ENCODE measurements around the gene MIPOL1.

MIPOL1 gene

DNA sequence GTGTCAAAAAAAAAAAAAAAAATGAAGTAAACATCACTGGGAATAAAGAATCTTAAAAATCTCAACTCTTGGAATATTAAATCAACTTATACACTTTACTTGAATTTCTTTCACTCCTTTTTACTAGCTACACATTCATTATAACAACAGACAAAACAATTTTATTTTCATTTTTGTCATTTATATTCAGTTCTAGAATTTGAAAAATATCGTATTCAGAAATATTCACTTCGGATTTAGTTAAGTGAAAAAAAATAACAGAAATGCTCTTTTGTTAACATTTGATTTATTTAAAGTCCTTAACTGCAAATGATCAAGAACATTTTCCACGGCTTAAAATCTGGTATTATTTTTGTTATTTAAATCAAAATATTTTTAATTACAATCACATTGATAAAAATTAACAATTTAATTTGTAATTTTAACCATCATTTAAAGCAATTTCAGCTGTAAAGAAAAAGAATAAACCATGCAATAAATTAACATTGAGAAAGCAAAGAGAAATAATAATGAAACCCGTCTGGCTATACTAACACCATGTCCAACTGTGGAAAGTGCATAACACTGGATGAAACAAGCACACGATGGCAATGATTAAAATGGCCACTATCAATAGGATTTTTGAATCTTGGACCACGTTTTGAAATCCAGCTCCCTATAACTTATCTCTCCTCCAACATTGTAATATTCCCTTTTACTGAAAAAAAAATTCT lies 392.1 kb downstream of the MIPOL1 start:
- DNase-seq: no peak

GRCh38 chr14:37590428-37591139 lies 392.8 kb downstream of the MIPOL1 start:
- DNase-seq: no peak

- DNase-seq: no peak
These were observed 393.7 kb downstream of the MIPOL1 start for GRCh38 chr14:37591311-37591940.

DNA sequence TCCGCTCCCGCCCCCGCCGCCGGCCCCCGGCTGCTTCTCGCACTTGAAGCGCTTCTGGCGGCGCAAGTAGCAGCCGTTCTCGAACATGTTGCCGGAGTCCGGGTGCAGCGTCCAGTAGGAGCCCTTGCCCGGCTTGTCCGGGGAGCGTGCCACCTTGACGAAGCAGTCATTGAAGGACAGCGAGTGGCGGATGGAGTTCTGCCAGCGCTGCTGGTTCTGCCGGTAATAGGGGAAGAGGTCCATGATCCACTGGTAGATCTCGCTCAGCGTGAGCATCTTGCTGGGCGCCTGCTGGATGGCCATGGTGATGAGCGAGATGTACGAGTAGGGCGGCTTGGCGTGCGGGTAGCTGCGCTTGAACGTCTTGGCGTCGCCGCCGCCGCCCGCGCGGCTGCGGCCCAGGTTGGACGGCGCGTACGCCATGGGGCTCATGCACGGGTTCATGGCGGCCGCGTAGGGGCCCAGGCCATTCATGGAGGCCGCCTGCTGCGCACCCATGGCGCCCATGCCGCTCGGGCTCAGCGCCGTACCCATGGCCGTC lies 394.3 kb downstream of the MIPOL1 start:
- DNase-seq: no peak

DNA sequence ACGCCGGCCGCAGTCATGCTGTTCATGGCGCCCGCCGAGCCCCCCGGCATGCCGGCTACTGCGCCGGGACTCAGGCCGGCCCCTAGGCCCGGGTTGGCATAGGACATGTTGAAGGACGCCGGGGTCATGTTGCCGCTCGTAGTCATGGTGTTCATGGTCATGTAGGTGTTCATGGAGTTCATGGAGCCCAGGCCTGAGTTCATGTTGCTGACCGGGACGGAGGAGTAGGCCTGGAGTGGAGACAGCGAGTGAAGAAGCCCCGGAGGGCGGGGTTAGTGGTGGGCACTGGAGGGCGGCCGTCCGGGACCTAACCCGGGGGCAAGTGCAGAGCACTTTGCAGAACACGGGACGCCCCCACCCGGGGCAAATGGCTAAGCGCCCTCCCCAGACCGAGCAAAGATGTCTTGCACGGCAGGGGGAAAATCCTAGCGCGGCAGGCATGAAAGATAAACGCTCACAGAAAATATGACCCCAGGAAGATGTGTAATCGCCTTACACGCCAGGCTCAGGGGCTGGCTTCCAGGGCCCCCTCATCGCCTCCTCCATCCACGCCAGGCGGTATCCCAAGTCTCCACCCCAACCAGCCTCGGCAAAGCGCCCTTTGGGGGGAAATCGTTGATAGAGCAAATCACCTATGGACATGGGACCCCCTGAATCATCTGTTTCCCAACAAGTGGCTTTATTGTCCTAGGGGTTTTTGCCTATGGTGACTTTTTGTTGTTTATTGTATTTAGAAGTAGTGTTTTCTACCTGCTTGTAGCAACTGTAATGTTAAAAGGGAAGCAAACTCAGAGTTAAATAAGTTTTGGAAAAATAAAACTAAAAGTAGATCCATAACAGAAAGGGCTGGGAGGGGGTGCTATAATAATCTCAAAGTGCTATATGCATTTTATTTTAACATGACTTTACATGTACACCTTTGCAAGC lies 395.0 kb downstream of the MIPOL1 start:
- DNase-seq: no peak

- DNase-seq: no peak
These were observed 395.9 kb downstream of the MIPOL1 start for GRCh38 chr14:37593511-37594237.

GRCh38 chr14:37594238-37594970 lies 396.7 kb downstream of the MIPOL1 start:
- DNase-seq: peak; percentile 79

DNA sequence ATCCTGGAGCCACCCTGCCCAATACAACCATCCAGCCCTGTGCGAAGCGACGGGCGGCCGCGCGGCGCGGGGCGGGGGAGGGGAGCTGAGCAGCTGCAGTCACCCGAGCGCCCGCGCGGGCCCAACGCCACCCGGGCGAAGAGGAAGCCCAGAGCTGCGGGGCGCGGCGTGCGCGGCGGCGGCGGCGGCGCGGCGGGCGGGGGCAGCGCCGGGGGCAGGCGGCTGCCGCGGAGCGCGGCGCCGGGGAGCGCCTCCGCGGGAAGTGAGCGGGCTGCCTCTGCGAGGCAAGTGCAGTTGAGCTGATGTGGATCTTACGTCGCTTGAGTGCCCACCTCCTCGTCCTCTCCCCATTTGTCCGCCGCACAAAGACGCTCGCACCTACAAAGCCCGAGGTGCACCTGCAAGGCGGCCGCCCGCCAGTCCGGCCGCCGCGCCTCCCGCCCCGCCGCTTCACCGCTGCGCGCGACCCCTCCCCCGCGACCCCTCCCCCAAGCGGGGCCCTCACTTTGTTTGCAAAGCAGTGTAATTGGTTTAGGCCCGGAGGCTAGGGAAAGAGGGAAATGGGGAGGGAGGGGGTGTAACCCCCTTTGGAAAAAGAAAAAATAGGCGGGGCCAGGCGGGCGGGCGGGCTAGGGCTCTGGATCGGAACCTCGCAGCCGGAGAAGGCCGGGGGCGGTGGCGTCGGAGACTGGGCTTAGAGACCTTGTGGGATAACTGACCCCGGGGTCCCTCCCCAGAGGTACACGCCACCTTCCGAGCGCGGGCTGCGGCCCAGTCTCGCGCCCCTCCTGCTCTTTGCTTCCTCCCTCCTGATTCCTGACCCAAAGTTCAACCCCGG lies 397.5 kb downstream of the MIPOL1 start, which contains the start of the genes FOXA1 and TTC6:
Gene FOXA1, minus strand, starts transcription at position 279 of the 838 bp plus-strand sequence. Its CDS starts 277 bp downstream, at position 2.
Gene TTC6, plus strand, starts transcription at position 659 of the 838 bp plus-strand sequence. CDS start 26,436 bp downstream, outside the sequence.
- DNase-seq: peak; percentile 89

DNA sequence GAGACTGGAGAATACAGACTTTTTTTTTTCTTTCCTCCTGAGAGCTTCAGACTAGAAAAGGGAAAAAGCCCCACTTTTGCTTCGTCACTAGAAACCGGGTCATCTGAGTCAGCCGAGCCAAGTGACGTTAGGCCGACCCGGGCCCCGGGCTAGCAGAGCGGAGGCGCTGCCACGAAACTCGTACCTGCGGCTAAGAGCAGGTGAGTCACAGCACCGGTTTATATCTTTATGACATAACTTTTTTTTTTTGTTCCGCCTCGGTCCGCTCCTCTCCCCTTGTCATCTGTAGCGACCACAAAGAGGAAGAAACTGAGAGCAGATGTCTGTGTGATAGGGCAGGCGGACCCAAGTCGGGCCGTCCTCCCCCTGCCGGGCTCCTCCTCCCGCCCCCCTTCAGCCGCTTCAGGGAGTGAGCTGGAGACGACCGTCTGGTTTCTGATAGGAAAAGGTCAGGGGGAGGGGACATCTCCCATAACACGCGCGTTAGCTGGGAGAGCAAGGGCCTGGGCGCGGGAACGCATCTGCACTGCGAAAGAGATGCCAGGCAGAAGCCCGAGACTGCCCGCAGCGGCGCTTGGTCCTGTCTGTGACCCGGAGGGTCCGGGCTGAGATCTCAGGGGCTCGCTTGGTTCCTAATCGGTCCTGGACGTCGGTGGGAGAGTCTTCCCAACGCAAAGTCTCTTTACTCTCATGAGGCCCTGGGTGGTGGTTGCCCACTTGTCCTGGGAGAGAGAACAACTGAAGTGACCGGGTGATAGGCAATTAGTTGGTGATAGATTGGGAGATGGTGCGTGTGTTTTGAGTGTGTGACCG lies 398.3 kb downstream of the MIPOL1 start:
- peak; percentile 86 for DNase-seq

DNA sequence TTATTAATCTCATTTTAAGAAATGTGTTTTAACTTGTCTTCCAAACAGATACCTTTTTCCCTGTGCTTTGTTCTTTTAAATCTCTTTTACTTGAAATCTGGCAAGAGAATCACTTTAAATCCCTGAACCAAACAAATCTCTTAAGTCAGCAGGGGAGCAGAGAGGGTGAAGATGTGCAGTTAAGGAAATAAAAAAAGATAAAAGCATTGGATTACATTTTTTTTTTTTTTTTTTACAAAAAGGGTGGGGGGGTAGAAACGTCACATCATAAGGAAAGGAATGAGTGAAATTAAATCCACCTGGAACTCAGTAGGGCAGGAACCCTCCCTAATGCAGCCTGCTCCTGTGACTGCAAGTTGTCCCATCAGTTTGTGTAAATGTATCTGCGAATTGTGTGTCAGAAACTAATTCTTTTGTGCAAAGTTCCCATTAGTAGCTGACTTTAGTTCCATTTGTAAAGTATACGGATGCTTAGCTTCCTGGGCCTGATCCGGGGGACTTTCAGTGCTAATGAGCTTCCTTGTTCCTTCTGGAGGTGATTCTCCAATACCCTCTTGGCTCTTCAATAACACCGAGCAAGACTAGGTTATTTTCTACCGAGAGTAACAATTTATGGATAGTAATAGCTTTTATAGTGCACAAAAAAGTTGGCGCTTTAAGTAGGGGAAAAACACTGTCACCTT lies 399.2 kb downstream of the MIPOL1 start:
- DNase-seq: no peak

DNA sequence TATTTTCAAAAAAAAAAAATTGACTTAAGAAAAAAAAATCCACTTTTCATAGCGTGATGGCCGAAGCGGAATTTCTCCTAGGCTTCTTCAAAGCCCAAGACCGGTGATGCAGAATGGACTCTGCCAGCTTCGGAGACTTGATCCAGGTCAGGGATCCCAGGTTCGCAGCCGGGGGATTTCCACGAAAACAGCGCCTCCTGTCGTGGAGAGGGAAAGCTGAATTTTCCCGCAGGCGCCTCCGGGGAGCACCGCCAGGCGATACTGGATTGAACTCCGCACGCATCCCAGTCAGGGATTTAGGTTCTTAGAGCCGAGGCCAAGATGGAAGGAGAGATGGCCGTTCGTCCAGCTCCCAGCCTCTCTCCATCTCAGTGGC lies 399.8 kb downstream of the MIPOL1 start:
- DNase-seq: no peak

- peak; percentile 29 for DNase-seq
These were observed 400.4 kb downstream of the MIPOL1 start for GRCh38 chr14:37597914-37598746.

DNA sequence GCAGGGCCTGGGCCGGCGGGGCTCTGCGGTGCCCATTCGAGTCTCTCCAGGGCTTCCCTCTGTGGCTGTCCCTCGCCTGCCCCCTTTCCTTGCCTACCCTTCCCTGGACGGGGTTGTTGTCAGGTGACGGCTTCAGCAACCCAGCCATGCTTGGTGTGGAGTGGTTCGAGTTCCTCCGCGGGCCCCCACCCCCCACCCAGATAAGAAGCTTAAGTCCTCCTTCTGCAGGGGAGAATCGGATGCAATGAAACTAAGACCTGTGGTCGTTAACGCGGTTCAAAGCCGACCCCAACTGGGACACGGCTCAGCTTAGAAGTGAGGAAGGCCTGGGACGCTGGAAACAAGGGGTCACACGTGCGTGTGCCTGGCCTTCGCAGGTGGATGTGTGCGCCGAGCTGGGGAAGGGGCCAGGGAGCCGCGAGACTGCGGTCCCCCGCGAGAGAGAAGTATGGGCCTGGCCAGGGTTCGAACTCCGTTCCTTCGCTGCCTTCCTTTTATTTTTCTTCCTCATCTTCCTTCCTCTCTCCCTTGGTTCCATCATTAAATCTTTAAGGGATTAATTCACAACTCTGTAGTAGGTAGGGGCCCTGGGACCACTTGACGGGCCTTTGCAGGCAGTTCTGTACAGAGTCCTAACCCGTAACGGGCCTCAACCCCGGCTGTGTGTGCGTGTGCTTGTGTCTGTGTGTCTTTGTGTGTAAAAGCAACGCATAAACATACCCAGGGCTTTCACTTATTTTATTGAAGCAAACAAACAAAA lies 401.2 kb downstream of the MIPOL1 start:
- DNase-seq: no peak

GRCh38 chr14:37599507-37600368 lies 402.0 kb downstream of the MIPOL1 start:
- peak; percentile 78 for DNase-seq

- DNase-seq: no peak
These were observed 403.4 kb downstream of the MIPOL1 start for GRCh38 chr14:37600880-37601741.

All from NCI-H1436 (cell line).